Spleen (tissue), 11 donors: Measurements from ENCODE around the gene CRELD2. TPM values are rescaled to one million over a fixed set of nuclear protein-coding genes. Genes with fewer than 3 reads are reported as not detected.

Source experiments
- DNase-seq: peaks from one replicate; pipeline ENCODE4 v3.0.0-alpha.2; 2020
- H3K27ac ChIP-seq, 8 donors: fragments of 200-600 bp; sonication (generic) in 7 of 8; 1 replicate in 4 of 8; 2 replicates in 4 of 8; pipeline versions ENCODE4 v1.5.0 to v1.8.0; 2016 to 2021; ENCODE audit warnings: inconsistent platforms in 4 of 8, mild to moderate bottlenecking in 4 of 8, moderate library complexity in 1 of 8
- H3K27me3 ChIP-seq, 7 donors: fragments of 200-600 bp; sonication (generic) in 6 of 7; replicated peaks in 1 of 7; 1 replicate in 4 of 7; 2 replicates in 3 of 7; pipeline versions ENCODE4 v1.5.0 to v1.8.0; 2016 to 2021; ENCODE audit warnings: inconsistent platforms in 3 of 7, mild to moderate bottlenecking in 1 of 7
- H3K36me3 ChIP-seq, 6 donors: fragments of 200-600 bp; sonication (generic) in 5 of 6; 1 replicate in 4 of 6; 2 replicates in 2 of 6; pipeline versions ENCODE4 v1.5.0 to v1.8.0; 2016 to 2021; ENCODE audit warnings: inconsistent platforms in 2 of 6
- H3K4me1 ChIP-seq, 6 donors: fragments of 200-600 bp; sonication (generic) in 5 of 6; 1 replicate in 3 of 6; 2 replicates in 3 of 6; pipeline versions ENCODE4 v1.5.0 to v1.8.0; 2016 to 2021; ENCODE audit warnings: inconsistent platforms in 3 of 6
- H3K4me3 ChIP-seq, 8 donors: fragments of 200-600 bp; sonication (generic) in 7 of 8; 1 replicate in 4 of 8; 2 replicates in 4 of 8; pipeline versions ENCODE4 v1.5.0 to v1.8.0; 2016 to 2021; ENCODE audit warnings: inconsistent platforms in 4 of 8, mild to moderate bottlenecking in 4 of 8, moderate library complexity in 2 of 8
- H3K9me3 ChIP-seq, 8 donors: fragments of 200-600 bp; sonication (generic) in 7 of 8; 1 replicate in 4 of 8; 2 replicates in 4 of 8; pipeline versions ENCODE4 v1.5.0 to v1.8.0; 2016 to 2021; ENCODE audit warnings: inconsistent platforms in 4 of 8
- CTCF ChIP-seq, 11 experiments: fragments of 200-600 bp in 7 of 11; fragments of 450-650 bp in 4 of 11; sonication (generic) in 4 of 11; IDR thresholded peaks in 8 of 11; conservative IDR thresholded peaks in 3 of 11; 1 replicate in 7 of 11; 2 replicates in 4 of 11; pipeline versions ENCODE4 v1.4.0 to v1.8.0; 2016 to 2021; ENCODE audit warnings: antibody characterized with exemption in 11 of 11, inconsistent platforms in 4 of 11, mild to moderate bottlenecking in 1 of 11
- POLR2A ChIP-seq, 3 donors: fragments of 450-650 bp; IDR thresholded peaks; one replicate each; pipeline ENCODE4 v1.5.1; 2017; ENCODE audit warnings: antibody characterized with exemption in 3 of 3, mild to moderate bottlenecking in 1 of 3
- POLR2AphosphoS5 ChIP-seq, 3 donors: sonication (generic); formaldehyde crosslinking; IDR thresholded peaks; one replicate each; pipeline ENCODE4 v1.5.1; 2017; ENCODE audit warnings: antibody characterized with exemption in 3 of 3
- WGBS, 5 donors: extraction: QIAGEN DNeasy Blood & Tissue Kit in 3 of 5; methylation state at CpG; one replicate each; pipeline versions ENCODE4 v1.1.5 to v1.1.7; 2013 to 2018; 5-methylcytosine and 5-hydroxymethylcytosine counted together
- intact Hi-C: fragments of 100-400 bp; cut with DNase I; formaldehyde crosslinking; loops from one replicate; pipeline ENCODE4 v1.15.0; 2023; ENCODE audit warnings: low total_unique reads
- polyA plus RNA-seq, 3 donors: library from polyadenylated mRNA; stranded (reverse); fragments of 200-250 nt; gene quantifications; one replicate each; pipeline ENCODE4 v1.2.1, GENCODE V29; 2013
- total RNA-seq, 7 donors: library from RNA; depleted of rRNA in 3 of 7; stranded (reverse); fragments of >200 nt in 3 of 7; fragmentation: NEBNext Ultra II Directional in 4 of 7; extraction: Animal tissue kit (Norgen Biotek cat#: 25700) in 4 of 7; gene quantifications; one replicate each; pipeline versions ENCODE4 v1.1.0 to v1.2.1, GENCODE V29; 2016 to 2021
- donor health status: healthy with polysubstance abuse.
- donor health status: DM: no; HTN: no; CAD: no; lungs with moderate emphysema.
- donor health status: DM: no; HTN: no; CAD: no.
- donor health status: Bipolar disorder and iron deficiency.
- donor health status: healthy.
- donor health status: DM: no; HTN: no; CAD: no.
- donor health status: DM: yes; HTN: yes; CAD: no.

CRELD2 gene
- total and polyA plus RNA-seq, 10 donors, result 16.2 to 46.3 (median 34.9) TPM

GRCh38 chr22:49887702-49888101 lies 30.7 kb upstream of the CRELD2 start:
- TF ChIP-seq POLR2A (IDR thresholded peaks at IDR 0.05) (no peak), CTCF (IDR thresholded peaks at IDR 0.05 in 8 of 11, conservative IDR thresholded peaks at IDR 0.05 in 3 of 11) (no peak), POLR2AphosphoS5 (IDR thresholded peaks at IDR 0.05) (no peak)
- Histone ChIP-seq H3K9me3 (peaks cover 0 to 18% (median 7%) of the 10 kb centered on the region in 8 donors), H3K36me3 (peaks cover 5 to 97% (median 49%) of the 10 kb centered on the region in 6 donors), H3K4me1 (no peaks in the 10 kb centered on the region), H3K4me3 (no peak overlapping the region), H3K27me3 (no peaks in the 10 kb centered on the region), H3K27ac (no peak overlapping the region)
- peak; percentile 21 for DNase-seq
- 93 to 98% (median 95%) methylated on average over 9 of the region's 9 CpGs for WGBS, 5 donors
- intact Hi-C loops, result no loop called here

- no peaks in the 10 kb centered on the region for H3K27me3 ChIP-seq
- no peak overlapping the region for H3K4me3 ChIP-seq
- H3K9me3 ChIP-seq, result peaks cover 0 to 19% (median 10%) of the 10 kb centered on the region in 8 donors
- no peak for DNase-seq
- H3K4me1 ChIP-seq, result no peaks in the 10 kb centered on the region
- no peak overlapping the region for H3K27ac ChIP-seq
- intact Hi-C loops, result no loop called here
- WGBS, 5 donors, result 95 to 98% (median 97%) methylated on average over 5 of the region's 5 CpGs
- H3K36me3 ChIP-seq, result peaks cover 5 to 91% (median 44%) of the 10 kb centered on the region in 6 donors
- TF ChIP-seq POLR2A (IDR thresholded peaks at IDR 0.05), result no peak
- TF ChIP-seq CTCF (IDR thresholded peaks at IDR 0.05 in 8 of 11, conservative IDR thresholded peaks at IDR 0.05 in 3 of 11), result no peak
- TF ChIP-seq POLR2AphosphoS5 (IDR thresholded peaks at IDR 0.05), result no peak
These were observed 29.4 kb upstream of the CRELD2 start for GRCh38 chr22:49889071-49889470.

- Histone ChIP-seq H3K4me1 (no peaks in the 10 kb centered on the region), H3K4me3 (no peak overlapping the region), H3K27ac (no peak overlapping the region), H3K9me3 (peaks cover 0 to 26% (median 16%) of the 10 kb centered on the region in 8 donors), H3K36me3 (peaks cover 0 to 70% (median 13%) of the 10 kb centered on the region in 6 donors), H3K27me3 (no peaks in the 10 kb centered on the region)
- 91 to 99% (median 97%) methylated on average over 4 of the region's 4 CpGs for WGBS, 5 donors
- TF ChIP-seq CTCF (IDR thresholded peaks at IDR 0.05 in 8 of 11, conservative IDR thresholded peaks at IDR 0.05 in 3 of 11) (no peak), POLR2A (IDR thresholded peaks at IDR 0.05) (no peak), POLR2AphosphoS5 (IDR thresholded peaks at IDR 0.05) (no peak)
- DNase-seq, result peak; percentile 62
- intact Hi-C loops, result no loop called here
These were observed 26.1 kb upstream of the CRELD2 start for GRCh38 chr22:49892226-49892899.

GRCh38 chr22:49893025-49893424 lies 25.4 kb upstream of the CRELD2 start:
- no peak for DNase-seq
- H3K4me3 ChIP-seq, result no peak overlapping the region
- no peaks in the 10 kb centered on the region for H3K27me3 ChIP-seq
- intact Hi-C loops, result no loop called here
- no peak overlapping the region for H3K27ac ChIP-seq
- 91 to 100% (median 96%) methylated on average over 4 of the region's 4 CpGs for WGBS, 5 donors
- H3K36me3 ChIP-seq, result peaks cover 0 to 70% (median 13%) of the 10 kb centered on the region in 6 donors
- no peaks in the 10 kb centered on the region for H3K4me1 ChIP-seq
- H3K9me3 ChIP-seq, result peaks cover 0 to 26% (median 16%) of the 10 kb centered on the region in 8 donors
- TF ChIP-seq CTCF (IDR thresholded peaks at IDR 0.05 in 8 of 11, conservative IDR thresholded peaks at IDR 0.05 in 3 of 11), result no peak
- TF ChIP-seq POLR2AphosphoS5 (IDR thresholded peaks at IDR 0.05), result no peak
- TF ChIP-seq POLR2A (IDR thresholded peaks at IDR 0.05), result no peak
